HG03060 (cell line): ENCODE measurements around the gene HPSE2.
"Not testable (repeated sequence)": the region's sequence is repeated elsewhere in the genome, so short reads cannot be mapped to it uniquely, and the experiment has no call there.

Experiments
- ATAC-seq: cut with Tn5 transposase; IDR thresholded peaks from one replicate; pipeline ENCODE4 v1.9.1; 2021; ENCODE audit warnings: low read depth, moderate number of reproducible peaks; ENCODE audit not compliant: unreplicated experiment

Gene HPSE2

DNA sequence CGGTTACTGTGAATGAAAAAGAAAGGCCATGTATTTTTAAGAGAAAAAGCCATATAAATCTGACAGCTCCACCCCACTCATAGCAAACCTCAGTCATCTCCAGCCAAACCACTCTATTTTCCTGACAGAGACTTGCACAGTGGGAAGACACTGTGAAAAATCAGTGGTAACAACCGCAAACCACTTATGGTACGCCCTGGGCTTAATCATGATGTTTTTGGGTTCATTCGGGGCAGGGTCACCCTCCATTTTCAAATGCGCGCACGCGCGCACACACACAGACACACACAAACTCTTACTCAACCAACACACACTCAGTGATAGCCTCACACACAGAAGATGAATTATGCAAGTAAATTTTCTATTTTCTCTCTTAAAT lies 706.9 kb downstream of the HPSE2 start:
- no peak for ATAC-seq

DNA sequence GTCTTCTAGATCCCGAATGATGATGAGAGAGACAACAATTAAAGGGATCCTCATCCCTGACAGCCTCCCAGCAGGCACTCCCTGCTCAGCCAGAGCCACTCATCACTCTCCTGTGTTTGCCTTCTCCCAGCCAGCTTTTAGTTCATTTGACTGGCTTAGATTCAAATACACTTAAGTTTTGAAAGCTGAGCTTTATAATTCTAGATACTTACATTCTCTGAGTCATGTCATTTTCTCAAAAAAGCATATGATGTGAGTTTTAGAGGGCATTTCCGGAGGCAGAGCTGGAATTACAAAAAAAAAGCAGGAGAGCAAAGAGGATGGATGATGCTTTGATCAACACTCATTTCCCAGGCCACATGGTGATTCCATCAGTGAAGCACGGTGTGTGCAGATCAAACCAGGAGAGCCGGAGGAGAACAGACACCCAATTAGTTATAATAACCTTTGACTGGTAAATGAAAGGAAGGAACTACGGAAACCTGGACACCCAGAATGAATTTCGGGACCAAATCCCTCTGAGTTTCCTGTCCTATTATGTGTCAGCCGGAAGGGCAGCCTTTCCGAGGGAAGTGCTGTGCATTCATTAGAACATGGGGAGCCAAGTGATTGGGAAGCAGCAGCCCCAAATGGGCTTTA lies 707.4 kb downstream of the HPSE2 start:
- no peak for ATAC-seq

DNA sequence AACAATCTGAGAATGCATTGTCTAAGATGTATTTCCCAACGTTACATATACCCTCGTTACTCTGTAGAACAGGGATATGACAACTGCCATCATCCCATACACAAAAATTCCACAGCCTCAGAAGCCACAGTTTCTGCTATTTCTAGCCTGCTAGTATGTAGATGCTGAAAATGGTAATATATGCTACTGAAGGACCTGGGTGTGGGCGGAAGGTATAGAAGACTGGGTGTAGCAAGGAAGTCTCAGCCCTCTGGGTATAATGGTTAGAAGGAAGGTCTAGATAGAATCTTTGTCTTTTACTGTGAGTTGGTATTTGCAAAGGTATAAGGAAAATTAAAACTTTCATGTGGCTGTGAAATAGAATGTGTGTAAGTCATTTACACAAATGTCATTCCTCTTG lies 709.7 kb downstream of the HPSE2 start:
- ATAC-seq, result no peak

DNA sequence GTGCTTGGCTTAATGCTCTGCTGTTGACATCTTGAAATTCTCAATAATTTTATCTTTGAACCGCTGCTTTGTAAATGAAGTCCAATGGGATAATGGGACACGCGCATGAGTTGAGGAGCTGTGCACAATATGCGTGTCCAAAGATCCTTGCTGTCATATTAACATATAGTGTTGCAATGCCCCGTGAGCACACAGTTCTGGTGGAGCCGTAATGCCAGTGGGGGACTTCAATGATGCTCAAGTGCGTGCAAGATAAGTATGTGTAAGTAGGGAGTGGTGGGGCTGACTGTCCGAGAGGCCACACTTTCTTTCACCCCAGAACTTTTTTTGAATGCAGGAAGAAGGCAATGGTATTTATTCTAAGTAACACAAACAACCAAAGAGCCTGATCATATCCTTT lies 711.5 kb downstream of the HPSE2 start:
- no peak for ATAC-seq

DNA sequence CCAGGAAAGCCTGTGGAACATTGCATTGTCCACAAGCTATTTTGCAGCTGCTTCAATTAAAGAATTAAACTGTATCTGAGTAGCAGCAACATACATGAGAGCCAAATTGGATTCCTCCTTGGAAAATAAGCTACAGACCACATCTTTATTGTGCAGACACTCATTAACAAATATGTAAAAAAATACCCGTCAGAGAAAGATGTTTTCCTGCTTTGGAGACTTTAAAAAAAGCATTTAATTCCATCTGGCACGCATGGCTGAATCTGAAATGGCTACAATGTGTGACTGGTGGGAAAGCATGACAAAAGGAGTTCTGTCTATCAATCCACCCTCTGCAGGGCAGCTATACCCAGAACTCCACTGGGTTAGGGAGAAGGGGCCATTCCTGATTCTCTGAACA lies 715.8 kb downstream of the HPSE2 start:
- no peak for ATAC-seq

DNA sequence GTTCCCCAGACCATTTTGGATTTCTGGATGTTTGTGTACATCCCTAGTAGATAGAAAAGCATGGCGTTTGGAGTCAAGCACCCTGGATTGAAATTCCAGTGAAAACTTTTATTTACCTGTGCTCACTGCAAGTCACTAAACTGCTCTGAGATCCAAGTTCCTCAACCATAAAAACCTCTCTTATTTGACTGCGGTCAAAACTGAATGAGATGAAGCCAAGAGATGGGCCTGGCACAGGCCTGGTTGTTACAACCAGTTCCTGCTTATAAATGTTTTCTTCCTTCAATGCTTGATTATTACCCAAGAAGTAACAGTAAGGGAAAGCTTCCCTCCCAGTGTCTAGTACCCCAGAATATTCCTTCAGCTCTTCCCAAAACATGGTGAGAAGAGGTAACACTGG lies 718.0 kb downstream of the HPSE2 start:
- no peak for ATAC-seq

DNA sequence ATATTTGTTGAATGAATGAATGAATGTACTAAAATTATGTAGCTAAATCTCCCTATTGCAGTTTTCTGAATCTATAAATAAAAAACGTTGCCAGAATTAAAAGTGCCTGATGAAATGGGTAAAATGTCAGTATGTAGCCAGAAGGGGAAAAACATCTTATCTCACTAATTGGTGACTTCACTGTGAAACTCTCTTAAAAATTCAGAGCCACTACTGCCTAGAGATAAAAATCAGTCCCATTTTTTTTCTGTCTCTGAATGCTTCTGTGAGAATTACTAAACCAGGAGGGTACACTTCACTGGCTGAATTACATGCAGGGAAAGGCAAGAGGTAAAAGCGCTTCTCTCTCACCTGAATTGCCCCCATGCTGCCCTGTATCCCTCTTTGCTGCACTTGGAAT lies 719.3 kb downstream of the HPSE2 start:
- ATAC-seq, result no peak

DNA sequence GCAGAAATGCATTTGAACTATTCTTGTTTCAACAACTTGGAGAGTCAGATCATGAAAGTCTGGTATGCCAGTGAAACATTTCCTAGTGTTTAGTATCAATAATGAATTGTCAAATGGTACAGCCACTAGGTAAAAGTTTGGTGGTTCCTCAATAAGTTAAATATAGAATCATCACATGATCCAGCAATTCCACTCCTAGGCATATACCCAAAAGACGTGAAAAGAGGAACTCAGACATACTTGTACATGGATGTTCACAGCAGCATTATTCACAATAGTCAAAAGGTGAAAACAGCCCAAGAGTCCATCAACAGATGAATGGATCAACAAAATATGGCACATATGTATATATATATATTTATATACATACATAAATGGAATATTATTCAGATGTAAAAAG lies 721.9 kb downstream of the HPSE2 start:
- ATAC-seq, result no peak

DNA sequence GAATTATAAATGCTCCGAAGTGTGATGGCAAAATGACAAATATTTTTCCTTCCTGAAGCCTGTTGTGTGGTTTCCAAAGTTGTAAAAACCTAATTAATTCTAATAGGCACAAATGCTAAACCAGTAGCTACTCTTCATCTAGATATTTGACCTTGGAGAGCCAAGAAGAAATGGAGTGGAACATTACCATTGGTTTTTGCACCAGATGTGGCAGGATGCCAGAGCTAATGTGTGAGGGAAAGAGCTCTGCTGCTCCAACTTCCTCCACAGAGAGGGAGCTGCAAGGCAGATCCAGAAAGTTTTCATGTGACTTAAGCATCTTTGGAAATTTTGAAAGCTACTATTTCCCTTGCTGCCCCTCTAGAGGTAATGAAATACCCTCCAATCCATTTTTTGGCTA lies 723.8 kb downstream of the HPSE2 start:
- ATAC-seq, result no peak

DNA sequence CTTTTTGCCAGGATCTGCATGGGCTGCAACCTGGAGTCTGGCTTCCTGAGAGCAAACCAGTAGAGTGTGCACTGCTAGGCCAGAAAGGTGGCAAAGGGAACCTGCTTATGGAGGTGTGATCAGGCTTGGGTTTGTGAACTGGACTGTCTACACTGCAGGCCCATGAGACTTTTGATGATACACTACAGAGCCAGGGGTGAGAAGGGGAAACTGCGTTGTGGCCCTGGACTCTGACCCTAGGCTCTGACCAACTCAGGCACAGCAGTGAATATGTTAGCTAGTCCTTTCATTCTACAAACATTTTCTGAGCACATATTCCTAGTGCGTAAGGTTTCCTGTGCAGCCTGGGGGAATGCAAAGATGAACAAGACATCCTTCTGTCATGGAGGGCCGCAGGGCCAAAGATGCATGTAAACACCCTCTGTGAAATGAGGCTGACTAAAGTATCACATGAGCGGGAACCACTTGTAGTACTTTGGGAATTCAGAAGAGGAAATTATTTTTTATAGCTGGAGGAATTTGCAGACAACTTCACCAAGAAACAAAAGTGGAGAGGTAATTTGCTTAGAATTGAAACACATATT lies 725.1 kb downstream of the HPSE2 start:
- no peak for ATAC-seq

DNA sequence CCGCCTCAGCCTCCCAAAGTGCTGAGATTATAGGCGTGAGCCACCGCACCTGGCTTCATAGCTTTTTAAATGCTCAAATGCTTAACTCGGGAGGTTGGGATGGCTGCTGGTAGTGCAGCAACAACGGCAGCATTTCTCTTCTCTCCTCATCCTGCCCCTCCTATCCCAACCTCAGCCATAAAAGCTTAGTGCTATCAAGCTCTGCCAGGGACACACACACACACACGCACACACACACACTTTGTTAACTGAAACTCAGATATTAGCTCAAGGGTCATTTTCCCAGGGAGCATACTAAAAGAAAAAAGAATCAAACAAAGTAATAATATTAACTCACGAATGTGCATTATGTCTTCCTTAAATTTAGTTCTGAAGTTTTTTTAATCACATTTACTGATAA lies 725.9 kb downstream of the HPSE2 start:
- no peak for ATAC-seq

DNA sequence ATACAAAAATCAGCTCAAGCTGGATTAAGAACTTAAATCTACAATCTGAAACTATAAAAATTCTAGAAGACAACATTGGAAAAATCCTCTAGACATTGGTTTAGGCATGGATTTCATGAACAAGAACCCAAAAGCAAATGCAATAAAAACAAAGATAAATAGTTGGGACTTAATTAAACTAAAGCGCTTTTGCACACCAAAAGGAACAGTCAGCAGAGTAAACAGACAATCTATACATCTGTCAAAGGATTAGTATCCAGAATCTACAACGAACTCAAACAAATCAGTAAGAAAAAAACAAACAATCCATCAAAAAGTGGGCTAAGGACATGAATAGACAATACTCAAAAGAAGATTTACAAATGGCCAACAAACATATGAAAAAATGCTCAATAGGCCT lies 733.1 kb downstream of the HPSE2 start:
- not testable (repeated sequence) for ATAC-seq

DNA sequence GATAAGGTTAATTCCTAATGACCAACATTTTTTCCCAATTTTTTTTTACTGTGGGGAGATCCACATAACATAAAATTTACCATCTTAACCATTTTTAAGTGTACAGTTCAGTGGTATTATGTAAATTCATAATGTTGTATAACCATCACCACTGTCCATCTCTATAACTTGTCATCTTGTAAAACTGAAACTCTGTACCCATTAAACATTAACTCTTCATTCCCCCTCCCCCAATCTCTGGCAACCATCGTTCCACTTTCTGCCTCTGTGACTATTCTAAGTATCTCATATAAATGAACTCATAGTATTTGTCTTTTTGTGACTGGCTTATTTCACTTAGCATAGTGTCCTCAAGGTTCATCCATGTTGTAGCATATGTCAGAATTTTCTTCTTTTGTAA lies 742.9 kb downstream of the HPSE2 start:
- ATAC-seq, result no peak

DNA sequence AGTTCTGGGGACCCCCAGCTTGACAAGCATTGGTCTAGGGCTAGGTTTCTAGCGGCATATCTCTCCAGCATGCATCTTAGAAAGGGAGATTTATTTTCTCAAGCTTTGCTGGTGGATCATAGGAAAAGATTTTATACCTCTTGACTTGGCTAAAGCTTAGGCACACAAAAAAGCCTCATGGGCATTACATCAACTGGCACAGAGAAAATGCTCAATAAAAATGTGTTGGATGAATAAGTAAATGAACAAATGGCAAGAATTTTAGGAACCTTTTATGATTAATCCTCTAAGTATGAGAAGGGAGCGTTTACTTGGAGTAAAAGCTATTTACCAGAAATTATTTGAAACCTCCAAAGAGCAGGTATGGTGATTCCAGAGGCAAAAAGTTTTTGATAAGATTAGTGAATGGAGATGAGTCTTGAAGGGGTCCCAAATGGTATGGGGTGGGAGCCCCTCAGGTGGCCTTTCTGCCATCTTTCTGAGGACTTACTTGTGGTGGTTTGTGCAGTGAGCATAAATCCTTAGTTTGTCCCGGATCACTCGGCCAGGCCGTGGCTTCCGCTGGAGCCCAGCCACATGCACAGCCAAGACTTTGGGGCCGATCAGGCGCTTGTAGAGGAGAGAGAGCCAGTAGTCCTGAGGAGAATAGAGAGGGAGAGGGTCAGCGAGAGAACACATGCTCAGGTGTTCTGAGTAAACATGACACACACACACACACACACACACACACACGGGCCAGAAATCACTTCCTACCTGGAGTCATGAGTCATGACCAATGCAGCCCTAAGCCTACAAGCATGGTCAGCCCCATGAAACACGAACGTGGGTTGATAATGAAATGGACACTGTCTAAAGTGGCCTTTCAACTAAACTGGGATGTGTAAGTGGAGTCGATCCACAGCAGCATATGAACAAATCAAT lies 745.8 kb downstream of the HPSE2 start:
- ATAC-seq, result no peak

DNA sequence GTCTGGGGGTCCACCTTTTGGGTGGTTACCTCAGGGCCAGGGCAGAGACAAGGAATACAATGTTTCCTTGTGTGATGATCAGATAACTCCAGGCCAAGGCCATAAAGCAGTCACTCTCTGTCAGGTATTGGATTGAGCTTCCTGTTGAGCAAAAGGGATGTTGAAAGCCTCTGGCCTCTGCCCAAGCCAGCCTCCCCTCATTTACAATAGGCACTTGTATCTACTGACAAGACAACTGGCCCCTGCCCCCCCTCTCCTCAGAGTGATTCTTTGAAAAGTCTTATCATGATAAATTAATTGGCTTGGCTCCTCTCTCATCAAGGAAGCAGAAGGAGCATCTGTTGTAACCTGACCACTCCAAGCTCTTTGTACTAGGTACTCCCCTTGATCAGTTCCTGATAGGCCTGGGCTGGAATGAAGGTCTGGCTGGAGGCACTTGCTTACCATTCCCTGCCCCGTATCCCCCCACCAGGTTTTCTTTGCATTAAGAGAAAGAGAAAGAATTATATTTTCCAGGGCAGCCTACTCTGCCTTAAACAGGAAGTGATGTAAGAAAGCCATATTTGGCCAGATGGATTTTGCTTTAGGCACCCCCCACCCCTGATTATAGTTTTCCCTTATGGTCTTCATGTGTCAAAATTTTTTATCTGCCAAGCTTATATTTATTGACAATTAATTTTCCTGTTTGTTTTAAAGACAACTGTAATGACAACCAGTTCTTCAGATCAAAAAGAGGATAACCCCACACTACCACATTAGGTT lies 746.8 kb downstream of the HPSE2 start:
- ATAC-seq, result no peak

DNA sequence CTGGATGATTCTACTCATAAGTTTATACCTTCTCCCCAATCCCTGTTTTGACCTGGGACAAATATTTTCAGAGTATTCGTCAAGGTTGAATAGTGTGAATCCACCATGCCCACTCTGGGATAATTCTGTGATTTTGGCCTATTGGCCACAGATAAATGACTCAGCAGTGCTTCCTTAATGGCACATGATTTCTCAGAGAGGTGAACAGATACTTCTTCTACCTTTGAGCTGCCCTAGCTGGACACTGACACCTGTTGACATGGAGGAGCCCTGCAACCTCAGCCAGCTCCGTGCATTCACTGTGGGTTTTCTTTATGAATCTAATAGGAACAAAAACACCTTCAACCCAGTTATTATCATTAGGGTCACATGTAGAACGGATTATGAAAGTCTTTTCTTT lies 748.0 kb downstream of the HPSE2 start:
- ATAC-seq, result no peak

DNA sequence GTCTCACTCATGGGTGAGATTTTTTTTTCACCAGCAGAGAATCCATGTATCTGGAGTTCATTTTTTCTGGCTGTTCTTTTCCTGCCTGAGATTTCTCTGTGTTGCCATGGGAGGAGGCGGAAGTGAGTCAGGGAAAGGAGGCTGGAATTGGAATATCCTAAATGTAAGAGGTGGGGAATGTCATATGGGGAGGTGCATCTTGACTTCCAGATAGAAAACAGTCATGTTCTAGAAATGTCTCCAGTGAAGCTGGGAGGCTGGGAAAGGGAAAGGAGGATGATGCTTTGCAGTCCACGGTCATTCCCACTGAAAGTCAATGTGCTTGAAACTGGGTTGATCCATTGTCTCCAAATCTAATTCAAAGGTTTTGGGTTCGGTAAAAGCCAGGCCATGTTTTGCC lies 749.2 kb downstream of the HPSE2 start:
- ATAC-seq, result no peak

DNA sequence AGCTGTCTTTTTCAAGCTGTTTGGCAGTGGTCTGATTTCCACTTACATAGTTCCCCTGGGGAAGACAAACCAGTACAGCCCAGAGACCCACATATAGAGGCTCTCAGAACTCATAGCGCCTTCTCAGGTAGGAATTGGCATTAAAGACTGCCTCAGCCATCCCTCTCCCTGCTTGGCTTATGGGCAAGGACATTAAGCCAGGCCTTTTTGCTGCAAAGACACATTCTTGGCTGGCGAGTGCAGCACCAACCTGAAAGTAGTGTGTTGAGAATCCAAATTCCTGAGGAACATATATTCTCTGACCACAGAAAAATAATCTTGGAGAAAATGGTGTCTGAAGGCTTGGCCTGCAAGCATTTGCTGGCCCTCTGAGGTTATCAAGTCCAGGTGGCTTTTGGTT lies 749.7 kb downstream of the HPSE2 start:
- no peak for ATAC-seq

DNA sequence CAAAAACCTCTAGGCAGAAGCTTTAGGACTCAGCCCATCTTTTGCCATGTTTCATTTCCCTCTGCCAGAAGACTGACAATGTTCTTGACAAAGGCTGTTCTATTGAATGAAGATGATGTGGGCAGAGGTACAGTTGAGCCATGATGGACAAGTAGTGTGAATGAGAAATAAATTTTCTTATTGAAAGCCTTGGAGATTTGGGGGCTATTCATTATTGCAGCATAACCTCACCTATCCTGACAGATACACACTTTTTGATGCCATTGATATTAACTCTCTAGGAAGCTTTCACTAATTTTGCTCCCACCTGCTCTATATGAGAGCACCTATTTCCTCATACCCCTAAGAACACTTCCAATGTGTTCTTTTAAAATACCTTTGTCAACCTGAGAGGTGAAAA lies 752.0 kb downstream of the HPSE2 start:
- no peak for ATAC-seq

DNA sequence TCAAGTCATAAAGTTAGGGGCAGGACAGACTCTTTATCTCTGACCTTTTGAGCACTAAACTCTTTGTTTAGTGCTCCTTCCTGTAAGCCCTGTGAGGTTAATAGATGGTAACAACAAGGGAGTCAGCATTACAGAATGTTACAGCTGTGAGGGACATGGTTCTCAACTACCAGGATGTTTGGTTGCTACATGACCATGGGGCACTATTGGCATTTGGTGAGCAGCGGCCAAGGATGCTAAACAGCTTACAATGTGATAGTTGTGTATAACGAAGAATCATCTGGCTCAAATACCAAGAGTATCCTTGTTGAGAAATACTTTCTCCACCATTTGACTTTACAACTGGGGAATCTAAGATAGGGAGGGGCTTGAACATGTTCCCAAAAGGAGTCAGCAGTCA lies 753.6 kb downstream of the HPSE2 start:
- no peak for ATAC-seq

DNA sequence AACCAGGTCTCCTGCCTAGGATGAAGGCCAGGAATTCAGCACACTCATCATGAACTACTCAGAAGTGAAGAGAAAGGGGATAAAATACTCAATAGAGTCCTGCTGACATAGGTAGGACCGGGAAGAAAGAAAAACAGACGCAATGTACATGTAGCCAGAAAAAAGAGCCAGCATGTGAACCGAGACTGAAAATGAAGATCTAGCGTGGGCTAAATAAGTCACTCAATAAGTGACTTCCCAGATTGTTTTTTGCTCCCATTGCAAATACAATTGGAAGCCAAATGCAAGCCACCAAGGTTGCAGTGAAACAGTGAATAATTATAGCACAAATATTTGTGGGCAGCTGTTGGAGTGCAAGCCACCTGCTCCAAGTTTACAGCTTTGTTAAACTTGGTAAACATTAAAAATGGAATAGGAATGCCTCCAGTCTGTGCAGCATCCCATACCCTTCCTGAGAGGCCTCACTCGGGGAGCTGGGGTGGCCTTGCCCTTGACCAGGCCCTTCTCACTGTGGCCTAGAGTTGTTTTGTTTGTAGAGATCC lies 754.2 kb downstream of the HPSE2 start:
- ATAC-seq, result no peak
